SH-SY5Y (cell line): ENCODE measurements around the gene SCN1B.

Source experiments
- GATA2 ChIP-seq: IDR thresholded peaks from 2 replicates; pipeline ENCODE4 v1.6.1; 2011; ENCODE audit warnings: mild to moderate bottlenecking, low read depth, low read length
- GATA3 ChIP-seq: IDR thresholded peaks from 2 replicates; pipeline ENCODE4 v1.6.1; 2011; ENCODE audit warnings: low read depth, mild to moderate bottlenecking, low read length, moderate library complexity

DNA sequence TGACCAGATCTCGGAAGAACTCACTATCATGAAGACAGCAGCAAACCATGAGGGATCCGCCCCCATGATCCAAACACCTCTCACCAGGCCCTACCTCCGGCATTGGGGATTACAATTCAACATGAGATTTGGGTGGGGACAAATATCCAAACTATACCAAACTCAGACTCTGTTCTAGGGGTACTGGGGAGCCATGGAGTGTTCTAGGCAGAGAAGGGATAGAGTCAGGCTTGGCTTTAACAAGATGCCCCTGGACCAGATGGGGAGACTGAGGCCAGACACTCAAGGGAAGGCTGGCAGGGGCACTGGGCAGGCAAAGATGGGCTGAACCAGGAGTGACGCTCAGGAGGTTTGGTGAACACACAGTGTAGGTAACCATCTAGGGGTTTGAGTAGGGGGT is 11.9 kb upstream of the SCN1B start:
- TF ChIP-seq GATA2 (no peak), GATA3 (no peak)
